Endothelial cell of umbilical vein (primary cell): ENCODE measurements around the gene GTF2IRD1. TPM values are rescaled to one million over a fixed set of nuclear protein-coding genes. Genes with fewer than 3 reads are reported as not detected.

Experiments
- BruUV-seq: library from RNA; stranded (reverse); fragments of 400-500 nt; replicated peaks from 2 replicates; lab custom pipeline; 2021; lab: Mats Ljungman, UMichigan
- CTCF ChIA-PET: fragments of 300-600, 350-600 bp; sonication (Branson Sonifier 250); formaldehyde crosslinking; loops from one replicate; lab custom pipeline; 2021; ENCODE audit warnings: antibody characterized with exemption, inconsistent platforms; lab: Charles Lee
- POLR2A ChIA-PET: fragments of 300-600, 350-600 bp; sonication (Branson Sonifier 250); formaldehyde crosslinking; loops from one replicate; lab custom pipeline; 2021; ENCODE audit warnings: antibody characterized with exemption, inconsistent platforms; lab: Charles Lee
- DNase-seq: peaks from one replicate; pipeline ENCODE4 v3.0.0-alpha.2; 2011; ENCODE audit warnings: low read depth, low spot score
- FAIRE-seq: peaks from 2 replicates; lab custom pipeline; 2011; peaks lifted over from hg19 to GRCh38; lab: Jason Lieb, UNC
- H2AFZ ChIP-seq: 2 replicates; pipeline ENCODE4 v1.6.0; 2012; ENCODE audit warnings: low read depth, low read length, control low read depth, inconsistent platforms
- H3K27ac ChIP-seq: 2 replicates; pipeline ENCODE4 v1.5.1; 2011; ENCODE audit warnings: low read depth, mild to moderate bottlenecking, control low read depth, low read length, moderate library complexity; ENCODE audit not compliant: insufficient read depth
- H3K27me3 ChIP-seq, 2 experiments: 2 replicates each; pipeline versions ENCODE4 v1.6.0 to v1.6.1; 2011; ENCODE audit warnings: low read length in 2 of 2, mixed read lengths in 1 of 2; ENCODE audit not compliant: control insufficient read depth in 2 of 2, insufficient read depth in 2 of 2
- H3K36me3 ChIP-seq, 2 experiments: 2 replicates in 1 of 2; 3 replicates in 1 of 2; pipeline ENCODE4 v1.5.1; 2011; ENCODE audit warnings: low read length in 2 of 2, mild to moderate bottlenecking in 1 of 2, moderate library complexity in 1 of 2; ENCODE audit not compliant: control insufficient read depth in 2 of 2, insufficient read depth in 2 of 2; ENCODE audit errors: extremely low read depth in 1 of 2
- H3K4me1 ChIP-seq: 3 replicates; pipeline ENCODE4 v1.5.1; 2011; ENCODE audit warnings: mild to moderate bottlenecking, low read length; ENCODE audit not compliant: control insufficient read depth, insufficient read depth; ENCODE audit errors: extremely low read depth
- H3K4me2 ChIP-seq: 2 replicates; pipeline ENCODE4 v1.6.1; 2011; ENCODE audit warnings: low read length, control low read depth, mixed read lengths; ENCODE audit not compliant: insufficient read depth
- H3K4me3 ChIP-seq, 3 experiments: fragments of 200-600 bp in 1 of 3; sonication (generic), shearing (Covaris generic) in 1 of 3; replicated peaks in 1 of 3; 2 replicates each; pipeline ENCODE4 v1.5.1; 2011 to 2016; ENCODE audit warnings: control low read depth in 3 of 3, low read length in 3 of 3, mild to moderate bottlenecking in 2 of 3, inconsistent platforms in 1 of 3, low read depth in 1 of 3, moderate library complexity in 1 of 3; ENCODE audit not compliant: insufficient read depth in 1 of 3
- H3K79me2 ChIP-seq: 2 replicates; pipeline ENCODE4 v1.6.0; 2012; ENCODE audit warnings: low read length, inconsistent platforms; ENCODE audit not compliant: control insufficient read depth, insufficient read depth
- H3K9ac ChIP-seq: replicated peaks from 2 replicates; pipeline ENCODE3; 2011; ENCODE audit warnings: low read length, control low read depth; ENCODE audit not compliant: insufficient read depth; ENCODE audit errors: extremely low read depth
- H3K9me1 ChIP-seq: replicated peaks from 3 replicates; pipeline ENCODE4 v1.6.0; 2011; ENCODE audit warnings: mild to moderate bottlenecking, low read length; ENCODE audit not compliant: control insufficient read depth, insufficient read depth; ENCODE audit errors: extremely low read depth
- H3K9me3 ChIP-seq: replicated peaks from 2 replicates; pipeline ENCODE4 v1.5.1; 2012; ENCODE audit warnings: low read length, inconsistent platforms; ENCODE audit not compliant: control insufficient read depth, insufficient read depth
- H4K20me1 ChIP-seq: replicated peaks from 2 replicates; pipeline ENCODE3; 2011; ENCODE audit warnings: mild to moderate bottlenecking, low read length; ENCODE audit not compliant: control insufficient read depth, insufficient read depth; ENCODE audit errors: extremely low read depth
- CTCF ChIP-seq, 2 donors: IDR thresholded peaks; 1 replicate in 1 of 2; 2 replicates in 1 of 2; pipeline ENCODE4 v1.5.1; 2011; ENCODE audit warnings: low read length in 2 of 2, mild to moderate bottlenecking in 2 of 2, moderate library complexity in 2 of 2, control low read depth in 1 of 2, inconsistent platforms in 1 of 2, low read depth in 1 of 2; ENCODE audit not compliant: insufficient read depth in 1 of 2; ENCODE audit errors: extremely low read depth in 1 of 2
- EZH2 ChIP-seq: IDR thresholded peaks from 2 replicates; pipeline ENCODE4 v1.6.1; 2012; ENCODE audit warnings: borderline replicate concordance, low read depth, mild to moderate bottlenecking, moderate library complexity, low read length, inconsistent platforms; ENCODE audit not compliant: severe bottlenecking
- FOS ChIP-seq: IDR thresholded peaks from 2 replicates; pipeline ENCODE4 v1.6.1; 2011; ENCODE audit warnings: mild to moderate bottlenecking, low read length, moderate library complexity, borderline replicate concordance; ENCODE audit not compliant: insufficient read depth
- GATA2 ChIP-seq: IDR thresholded peaks from 2 replicates; pipeline ENCODE4 v1.7.0; 2011; ENCODE audit warnings: low read depth, mild to moderate bottlenecking, moderate library complexity, mixed read lengths, low read length; ENCODE audit not compliant: insufficient read length, insufficient read depth
- JUN ChIP-seq: IDR thresholded peaks from 2 replicates; pipeline ENCODE4 v1.6.1; 2011; ENCODE audit warnings: borderline replicate concordance, low read depth; ENCODE audit not compliant: insufficient read length, insufficient read depth
- MAX ChIP-seq: IDR thresholded peaks from 2 replicates; pipeline ENCODE4 v1.6.1; 2011; ENCODE audit not compliant: insufficient read depth, insufficient read length
- MYC ChIP-seq: IDR thresholded peaks from one replicate; pipeline ENCODE4 v1.6.1; 2011; ENCODE audit warnings: mild to moderate bottlenecking, low read depth, low read length
- POLR2A ChIP-seq: IDR thresholded peaks from 2 replicates; pipeline ENCODE4 v1.6.1; 2012; ENCODE audit warnings: low read depth, mild to moderate bottlenecking, control low read depth, low read length
- POLR2AphosphoS5 ChIP-seq: IDR thresholded peaks from 2 replicates; pipeline ENCODE4 v1.6.1; 2012; ENCODE audit warnings: low read depth, mild to moderate bottlenecking, control low read depth, low read length, moderate library complexity; ENCODE audit not compliant: insufficient read depth
- dilution Hi-C: fragments of 300-500 bp; cut with MboI; formaldehyde crosslinking; loops from one replicate; pipeline ENCODE4 v1.15.0; 2019; ENCODE audit warnings: low sequenced_read_pairs; ENCODE audit not compliant: extremely low pct_ligation_motif_present
- intact Hi-C: fragments of 100-400 bp; cut with micrococcal nuclease; formaldehyde crosslinking; loops from one replicate; pipeline ENCODE4 v1.10.0; 2022
- polyA plus RNA-seq, 4 experiments: library from polyadenylated mRNA; depleted of rRNA in 3 of 4; stranded (reverse) in 3 of 4; unstranded in 1 of 4; fragments of >200 nt; gene quantifications; 2 replicates each; pipeline versions ENCODE4 v1.2.1 to v1.2.3, GENCODE V29; 2011 to 2012; ENCODE audit warnings: missing spikeins in 1 of 4
- total RNA-seq: library from RNA; stranded (reverse); gene quantifications from 2 replicates; pipeline ENCODE4 v1.2.3, GENCODE V29; 2021

GTF2IRD1 gene
- total and polyA plus RNA-seq, 2 donors (not counting 3 experiments of a cell fraction or from before 2014, with no cell fraction given) = 14.2 to 24.2 TPM

- H3K36me3 ChIP-seq = peaks cover 0 to 3% of the 10 kb centered on the region in 2 experiments
- FAIRE-seq (no peak), DNase-seq (no peak)
- no peak overlapping the region for H3K9ac ChIP-seq
- dilution Hi-C loops (no loop called here), intact Hi-C loops (loop anchor here (2.0 kb wide), 1 partner anchor 21 kb away; no protein-coding TSS in a partner anchor)
- TF ChIP-seq GATA2 (no peak), POLR2AphosphoS5 (no peak), FOS (no peak), MAX (no peak), POLR2A (no peak), CTCF (IDR thresholded peaks at IDR 0.05; ENCODE audit: extremely low read depth in 1 of 2, insufficient read depth in 1 of 2, low read depth in 1 of 2, low read length in 2 of 2) (no peak), EZH2 (no peak), JUN (no peak), MYC (no peak)
- H4K20me1 ChIP-seq = no peaks in the 10 kb centered on the region
- H3K27me3 ChIP-seq = no peaks in the 10 kb centered on the region
- no peak overlapping the region for H3K4me2 ChIP-seq
- no peaks in the 10 kb centered on the region for H3K79me2 ChIP-seq
- H3K9me3 ChIP-seq = no peaks in the 10 kb centered on the region
- POLR2A ChIA-PET = no interaction called here
- H2AFZ ChIP-seq = no peak overlapping the region
- H3K27ac ChIP-seq = no peak overlapping the region
- BruUV-seq = no TSS peak
- CTCF ChIA-PET = interaction anchor here (1.3 kb wide), 1 partner anchor 9 kb away, joined by 6 read pairs; no protein-coding TSS in a partner anchor
- no peak overlapping the region for H3K4me3 ChIP-seq
- H3K4me1 ChIP-seq = peaks cover 7% of the 10 kb centered on the region
- H3K9me1 ChIP-seq = no peaks in the 10 kb centered on the region
These were observed 132.1 kb downstream of the GTF2IRD1 start for GRCh38 chr7:74585844-74586243.
